ENCODE results near the gene CCDC187.

DNA sequence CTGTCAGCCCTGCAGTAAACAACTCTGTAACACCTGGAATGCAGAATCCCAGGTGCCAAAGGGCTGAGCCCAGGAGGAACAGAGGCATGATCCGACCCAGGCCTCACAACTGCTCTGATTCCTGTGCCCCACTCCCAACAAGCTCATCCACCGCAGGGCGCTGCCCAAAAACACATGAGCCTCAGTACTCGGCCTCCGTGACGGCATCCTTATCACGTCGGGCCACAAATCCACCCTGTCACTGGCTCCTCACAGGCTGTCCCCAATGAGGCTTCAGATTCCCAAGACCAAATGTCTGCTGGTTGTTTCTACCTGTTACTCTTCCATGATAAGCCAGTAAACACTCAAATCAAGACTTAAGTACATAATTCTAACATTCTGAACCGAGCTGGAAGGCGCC is 73.5 kb downstream of the CCDC187 start:
- TF ChIP-seq, protein P1, sequence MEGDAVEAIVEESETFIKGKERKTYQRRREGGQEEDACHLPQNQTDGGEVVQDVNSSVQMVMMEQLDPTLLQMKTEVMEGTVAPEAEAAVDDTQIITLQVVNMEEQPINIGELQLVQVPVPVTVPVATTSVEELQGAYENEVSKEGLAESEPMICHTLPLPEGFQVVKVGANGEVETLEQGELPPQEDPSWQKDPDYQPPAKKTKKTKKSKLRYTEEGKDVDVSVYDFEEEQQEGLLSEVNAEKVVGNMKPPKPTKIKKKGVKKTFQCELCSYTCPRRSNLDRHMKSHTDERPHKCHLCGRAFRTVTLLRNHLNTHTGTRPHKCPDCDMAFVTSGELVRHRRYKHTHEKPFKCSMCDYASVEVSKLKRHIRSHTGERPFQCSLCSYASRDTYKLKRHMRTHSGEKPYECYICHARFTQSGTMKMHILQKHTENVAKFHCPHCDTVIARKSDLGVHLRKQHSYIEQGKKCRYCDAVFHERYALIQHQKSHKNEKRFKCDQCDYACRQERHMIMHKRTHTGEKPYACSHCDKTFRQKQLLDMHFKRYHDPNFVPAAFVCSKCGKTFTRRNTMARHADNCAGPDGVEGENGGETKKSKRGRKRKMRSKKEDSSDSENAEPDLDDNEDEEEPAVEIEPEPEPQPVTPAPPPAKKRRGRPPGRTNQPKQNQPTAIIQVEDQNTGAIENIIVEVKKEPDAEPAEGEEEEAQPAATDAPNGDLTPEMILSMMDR (IDR thresholded peaks at IDR 0.05) = no peak
- TF ChIP-seq POLR2AphosphoS5 (IDR thresholded peaks at IDR 0.05; ENCODE audit: insufficient read depth in 1 of 2, low read depth in 1 of 2) = no peak
